ENCODE data around the gene UBE2D3.

DNA sequence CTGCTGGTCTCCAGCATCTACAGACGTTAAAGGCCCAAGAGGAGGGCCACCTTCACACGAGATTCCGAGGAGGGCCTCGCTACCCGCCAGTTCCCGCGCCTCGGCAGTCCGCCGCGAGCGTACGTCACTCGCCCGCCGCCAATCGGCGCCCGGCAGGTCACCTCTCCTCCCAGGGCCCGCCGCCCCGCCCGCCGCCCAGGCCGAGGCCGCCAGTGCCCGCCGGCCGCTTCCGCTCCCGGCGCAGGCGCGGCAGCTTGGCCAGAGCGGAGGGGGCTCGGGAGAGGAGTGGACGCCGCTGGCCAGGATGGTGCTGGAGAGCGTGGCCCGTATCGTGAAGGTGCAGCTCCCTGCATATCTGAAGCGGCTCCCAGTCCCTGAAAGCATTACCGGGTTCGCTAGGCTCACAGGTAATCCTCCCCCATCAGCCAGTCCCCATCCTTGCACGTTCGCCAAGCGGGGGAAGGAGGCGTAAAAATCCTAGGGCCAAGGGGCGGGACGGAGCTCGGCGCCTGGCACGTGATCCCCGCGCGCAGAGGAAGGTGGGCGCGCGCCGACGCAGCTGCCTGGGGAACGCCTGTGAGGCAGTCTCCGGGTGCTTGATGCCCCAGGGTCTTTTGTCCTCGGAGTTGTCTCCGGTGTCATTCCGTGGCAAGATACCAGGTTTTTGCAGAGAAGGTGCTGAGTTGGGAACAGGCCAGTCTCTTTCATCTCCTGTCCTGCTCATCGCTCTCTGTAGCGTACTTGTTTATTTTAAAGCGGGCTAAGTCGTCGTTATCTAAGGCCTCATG is 41.6 kb upstream of the UBE2D3 start, which contains the start of gene CISD2:
- TF ChIP-seq, protein P1, sequence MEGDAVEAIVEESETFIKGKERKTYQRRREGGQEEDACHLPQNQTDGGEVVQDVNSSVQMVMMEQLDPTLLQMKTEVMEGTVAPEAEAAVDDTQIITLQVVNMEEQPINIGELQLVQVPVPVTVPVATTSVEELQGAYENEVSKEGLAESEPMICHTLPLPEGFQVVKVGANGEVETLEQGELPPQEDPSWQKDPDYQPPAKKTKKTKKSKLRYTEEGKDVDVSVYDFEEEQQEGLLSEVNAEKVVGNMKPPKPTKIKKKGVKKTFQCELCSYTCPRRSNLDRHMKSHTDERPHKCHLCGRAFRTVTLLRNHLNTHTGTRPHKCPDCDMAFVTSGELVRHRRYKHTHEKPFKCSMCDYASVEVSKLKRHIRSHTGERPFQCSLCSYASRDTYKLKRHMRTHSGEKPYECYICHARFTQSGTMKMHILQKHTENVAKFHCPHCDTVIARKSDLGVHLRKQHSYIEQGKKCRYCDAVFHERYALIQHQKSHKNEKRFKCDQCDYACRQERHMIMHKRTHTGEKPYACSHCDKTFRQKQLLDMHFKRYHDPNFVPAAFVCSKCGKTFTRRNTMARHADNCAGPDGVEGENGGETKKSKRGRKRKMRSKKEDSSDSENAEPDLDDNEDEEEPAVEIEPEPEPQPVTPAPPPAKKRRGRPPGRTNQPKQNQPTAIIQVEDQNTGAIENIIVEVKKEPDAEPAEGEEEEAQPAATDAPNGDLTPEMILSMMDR (conservative IDR thresholded peaks at IDR 0.05 in 1 of 2, IDR thresholded peaks at IDR 0.05 in 1 of 2; ENCODE audit: low read depth in 1 of 2, low read length in 2 of 2): no peak
- no peak for TF ChIP-seq EZH2 (IDR thresholded peaks at IDR 0.05; ENCODE audit: low read length, missing control alignments)
